MM.1S (cell line): ENCODE results near the gene EVX2.
A peak's percentile ranks its signal among the peaks of the same experiment; 100 is the strongest.

Experiments
- EZH2 ChIP-seq: fragments of 300-600 bp; sonication (generic); optimal IDR thresholded peaks from 2 replicates; pipeline ENCODE3; 2017; ENCODE audit warnings: low read depth, mild to moderate bottlenecking, antibody characterized with exemption, low read length, mixed read lengths
- EZH2phosphoT487 ChIP-seq: fragments of 300-600 bp; sonication (generic); IDR thresholded peaks from 2 replicates; pipeline ENCODE4 v1.6.1; 2018; ENCODE audit warnings: antibody characterized with exemption, low read length
- TF ChIP-seq, protein P1 (sequence below): fragments of 300-600 bp; sonication (generic); IDR thresholded peaks from 2 replicates; pipeline ENCODE4 v1.5.1; 2016; ENCODE audit warnings: antibody characterized with exemption, low read length, mixed read lengths

DNA sequence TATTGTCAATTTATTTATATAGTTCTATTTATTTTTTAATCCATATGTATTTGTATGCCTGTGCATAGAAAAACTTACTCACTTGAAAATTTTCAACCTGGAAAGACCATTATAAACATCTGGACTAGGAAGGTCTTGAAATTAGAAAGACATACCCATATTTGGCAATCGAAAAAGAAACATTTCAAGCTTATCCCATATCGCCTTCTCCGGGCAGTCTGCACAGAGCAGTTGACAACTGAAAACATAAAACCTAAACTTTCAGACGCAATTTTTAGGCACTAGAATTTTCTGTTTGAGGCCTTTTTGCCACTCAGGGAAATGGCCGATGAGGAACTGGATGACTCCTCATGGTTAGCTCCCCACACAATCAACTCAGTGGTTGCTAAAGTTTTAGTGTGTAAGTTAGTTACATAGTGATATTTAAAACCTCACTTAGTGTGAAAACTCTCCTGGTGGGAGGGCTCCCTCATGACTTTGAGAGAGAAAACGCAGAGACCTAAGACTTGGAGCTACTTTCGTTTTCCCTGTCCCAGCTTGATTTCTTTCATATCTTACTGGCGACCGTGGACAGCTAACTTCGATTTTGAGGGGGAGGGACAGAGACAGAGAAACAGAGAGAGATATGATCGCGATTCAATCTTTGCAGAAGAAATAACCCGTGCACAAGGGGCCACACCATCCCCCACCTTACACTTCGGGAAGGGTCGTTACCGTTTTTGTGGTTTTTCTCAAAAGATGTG lies 12.7 kb upstream of the EVX2 start:
- TF ChIP-seq, protein P1, sequence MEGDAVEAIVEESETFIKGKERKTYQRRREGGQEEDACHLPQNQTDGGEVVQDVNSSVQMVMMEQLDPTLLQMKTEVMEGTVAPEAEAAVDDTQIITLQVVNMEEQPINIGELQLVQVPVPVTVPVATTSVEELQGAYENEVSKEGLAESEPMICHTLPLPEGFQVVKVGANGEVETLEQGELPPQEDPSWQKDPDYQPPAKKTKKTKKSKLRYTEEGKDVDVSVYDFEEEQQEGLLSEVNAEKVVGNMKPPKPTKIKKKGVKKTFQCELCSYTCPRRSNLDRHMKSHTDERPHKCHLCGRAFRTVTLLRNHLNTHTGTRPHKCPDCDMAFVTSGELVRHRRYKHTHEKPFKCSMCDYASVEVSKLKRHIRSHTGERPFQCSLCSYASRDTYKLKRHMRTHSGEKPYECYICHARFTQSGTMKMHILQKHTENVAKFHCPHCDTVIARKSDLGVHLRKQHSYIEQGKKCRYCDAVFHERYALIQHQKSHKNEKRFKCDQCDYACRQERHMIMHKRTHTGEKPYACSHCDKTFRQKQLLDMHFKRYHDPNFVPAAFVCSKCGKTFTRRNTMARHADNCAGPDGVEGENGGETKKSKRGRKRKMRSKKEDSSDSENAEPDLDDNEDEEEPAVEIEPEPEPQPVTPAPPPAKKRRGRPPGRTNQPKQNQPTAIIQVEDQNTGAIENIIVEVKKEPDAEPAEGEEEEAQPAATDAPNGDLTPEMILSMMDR = 0 out of 2 replicates have a peak, but pooled peaks have one; percentile 7
- TF ChIP-seq EZH2 = no peak
- TF ChIP-seq EZH2phosphoT487 = no peak
